Neural progenitor cell (in vitro differentiated cells): Measurements from ENCODE around the gene NPHP4.

Experiments
- CTCF ChIP-seq: fragments of 200-600 bp; sonication (generic); IDR thresholded peaks from 2 replicates; pipeline ENCODE4 v1.5.1; 2017; ENCODE audit warnings: antibody characterized with exemption, mild to moderate bottlenecking
- EZH2phosphoT487 ChIP-seq: fragments of 200-600 bp; sonication (generic); IDR thresholded peaks from 2 replicates; pipeline ENCODE4 v1.6.1; 2017; ENCODE audit warnings: antibody characterized with exemption

DNA sequence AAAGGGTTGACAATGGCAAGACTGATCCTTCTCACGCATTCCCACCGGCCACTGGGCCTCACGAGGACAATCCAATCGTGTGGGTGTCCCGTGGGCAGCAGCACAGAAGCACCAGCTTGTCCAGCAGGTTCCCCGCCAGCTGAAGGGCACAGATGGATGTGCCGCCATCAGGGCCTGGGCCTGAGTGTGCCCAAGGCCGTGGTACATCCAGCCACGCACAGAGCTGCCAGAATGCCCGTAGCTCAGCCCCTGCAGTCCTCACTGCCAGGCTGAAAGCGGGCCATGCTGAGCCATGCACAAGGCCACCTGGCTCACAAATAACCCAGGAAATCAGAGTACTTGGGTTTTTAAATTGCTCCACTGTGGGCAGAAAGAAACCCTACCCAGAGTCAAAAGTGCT, 7.0 kb downstream of the NPHP4 start:
- TF ChIP-seq CTCF, result no peak
- no peak for TF ChIP-seq EZH2phosphoT487
